ENCODE results near the gene BDKRB1.
"Not testable (repeated sequence)": the region's sequence is repeated elsewhere in the genome, so short reads cannot be mapped to it uniquely, and the experiment has no call there.

BDKRB1 gene

GRCh38 chr14:96239711-96240141 lies 16.3 kb upstream of the BDKRB1 start:
- Histone ChIP-seq H3K9me3 (ENCODE audit: severe bottlenecking) (no peaks in the 10 kb centered on the region), H3K4me1 (ENCODE audit: insufficient read depth, poor library complexity, severe bottlenecking) (no peaks in the 10 kb centered on the region), H3K27me3 (ENCODE audit: insufficient read depth, poor library complexity, severe bottlenecking) (no peaks in the 10 kb centered on the region), H3K4me3 (ENCODE audit: severe bottlenecking) (no peak overlapping the region), H3K36me3 (ENCODE audit: low read depth) (peaks cover 9% of the 10 kb centered on the region), H3K27ac (ENCODE audit: poor library complexity, severe bottlenecking) (no peak overlapping the region)
- no peak for TF ChIP-seq CTCF (IDR thresholded peaks at IDR 0.05; ENCODE audit: poor library complexity, severe bottlenecking)
- ATAC-seq (ENCODE audit: low read depth), result no peak
- no peak for DNase-seq (ENCODE audit: low spot score)

- ATAC-seq (ENCODE audit: low read depth) (no peak), DNase-seq (ENCODE audit: low spot score) (no peak)
- no peaks in the 10 kb centered on the region for H3K4me1 ChIP-seq (ENCODE audit: insufficient read depth, poor library complexity, severe bottlenecking)
- no peak overlapping the region for H3K4me3 ChIP-seq (ENCODE audit: severe bottlenecking)
- TF ChIP-seq CTCF (IDR thresholded peaks at IDR 0.05; ENCODE audit: poor library complexity, severe bottlenecking), result no peak
- H3K27ac ChIP-seq (ENCODE audit: poor library complexity, severe bottlenecking), result no peak overlapping the region
- H3K9me3 ChIP-seq (ENCODE audit: severe bottlenecking), result no peaks in the 10 kb centered on the region
- no peaks in the 10 kb centered on the region for H3K27me3 ChIP-seq (ENCODE audit: insufficient read depth, poor library complexity, severe bottlenecking)
- peaks cover 9% of the 10 kb centered on the region for H3K36me3 ChIP-seq (ENCODE audit: low read depth)
These were observed 15.4 kb upstream of the BDKRB1 start for GRCh38 chr14:96240641-96241040.

GRCh38 chr14:96242126-96242525 lies 13.9 kb upstream of the BDKRB1 start:
- H3K4me3 ChIP-seq (ENCODE audit: severe bottlenecking), result no peak overlapping the region
- H3K4me1 ChIP-seq (ENCODE audit: insufficient read depth, poor library complexity, severe bottlenecking), result peaks cover 13% of the 10 kb centered on the region
- peaks cover 9% of the 10 kb centered on the region for H3K36me3 ChIP-seq (ENCODE audit: low read depth)
- TF ChIP-seq CTCF (IDR thresholded peaks at IDR 0.05; ENCODE audit: poor library complexity, severe bottlenecking), result no peak
- H3K27ac ChIP-seq (ENCODE audit: poor library complexity, severe bottlenecking), result no peak overlapping the region
- DNase-seq (ENCODE audit: low spot score), result no peak
- ATAC-seq (ENCODE audit: low read depth), result no peak
- no peaks in the 10 kb centered on the region for H3K27me3 ChIP-seq (ENCODE audit: insufficient read depth, poor library complexity, severe bottlenecking)
- no peaks in the 10 kb centered on the region for H3K9me3 ChIP-seq (ENCODE audit: severe bottlenecking)

GRCh38 chr14:96243785-96244184 lies 12.2 kb upstream of the BDKRB1 start:
- TF ChIP-seq CTCF (IDR thresholded peaks at IDR 0.05; ENCODE audit: poor library complexity, severe bottlenecking), result no peak
- H3K4me3 ChIP-seq (ENCODE audit: severe bottlenecking), result no peak overlapping the region
- H3K36me3 ChIP-seq (ENCODE audit: low read depth), result peaks cover 9% of the 10 kb centered on the region
- H3K4me1 ChIP-seq (ENCODE audit: insufficient read depth, poor library complexity, severe bottlenecking), result peaks cover 17% of the 10 kb centered on the region
- H3K9me3 ChIP-seq (ENCODE audit: severe bottlenecking), result no peaks in the 10 kb centered on the region
- DNase-seq (ENCODE audit: low spot score) (no peak), ATAC-seq (ENCODE audit: low read depth) (no peak)
- H3K27ac ChIP-seq (ENCODE audit: poor library complexity, severe bottlenecking), result no peak overlapping the region
- no peaks in the 10 kb centered on the region for H3K27me3 ChIP-seq (ENCODE audit: insufficient read depth, poor library complexity, severe bottlenecking)

- H3K36me3 ChIP-seq (ENCODE audit: low read depth); H3K9me3 ChIP-seq (ENCODE audit: severe bottlenecking); H3K27ac ChIP-seq (ENCODE audit: poor library complexity, severe bottlenecking); H3K4me3 ChIP-seq (ENCODE audit: severe bottlenecking); DNase-seq (ENCODE audit: low spot score); ATAC-seq (ENCODE audit: low read depth); H3K27me3 ChIP-seq (ENCODE audit: insufficient read depth, poor library complexity, severe bottlenecking): not testable (repeated sequence)
- peaks cover 24% of the 10 kb centered on the region for H3K4me1 ChIP-seq (ENCODE audit: insufficient read depth, poor library complexity, severe bottlenecking)
These were observed 10.9 kb upstream of the BDKRB1 start for GRCh38 chr14:96245074-96245473.
